Neural cell (in vitro differentiated cells): ENCODE results near the gene CLEC2D. TPM values are rescaled to one million over a fixed set of nuclear protein-coding genes. Genes with fewer than 3 reads are reported as not detected.
"Not testable (repeated sequence)": the region's sequence is repeated elsewhere in the genome, so short reads cannot be mapped to it uniquely, and the experiment has no call there.

Source experiments
- H2AFZ ChIP-seq: fragments of 200-600, 300-800 bp; sonication (generic), shearing (Covaris generic); 2 replicates; pipeline ENCODE4 v1.6.0; 2014; ENCODE audit warnings: low read depth, mild to moderate bottlenecking, antibody characterized with exemption, low read length, moderate library complexity
- H3F3A ChIP-seq: fragments of 200-600 bp; shearing (Covaris generic); 2 replicates; pipeline ENCODE4 v1.6.1; 2016; ENCODE audit warnings: mild to moderate bottlenecking, moderate library complexity, mixed read lengths, antibody characterized with exemption, low read length; ENCODE audit not compliant: insufficient read depth, poor library complexity, severe bottlenecking
- H3K27ac ChIP-seq: fragments of 200-600, 300-800 bp; sonication (generic), shearing (Covaris generic); 2 replicates; pipeline ENCODE4 v1.5.1; 2014; ENCODE audit warnings: mild to moderate bottlenecking, low read length, moderate library complexity
- H3K27me3 ChIP-seq: fragments of 300-800, 200-600 bp; sonication (generic), shearing (Covaris generic); 2 replicates; pipeline ENCODE4 v1.6.0; 2014; ENCODE audit warnings: mild to moderate bottlenecking, low read depth, low read length, moderate library complexity; ENCODE audit not compliant: insufficient read depth
- H3K36me3 ChIP-seq: fragments of 300-800, 200-600 bp; sonication (generic), shearing (Covaris generic); 2 replicates; pipeline ENCODE4 v1.5.1; 2014; ENCODE audit warnings: mild to moderate bottlenecking, antibody characterized with exemption, low read length, moderate library complexity; ENCODE audit not compliant: insufficient read depth
- H3K4me2 ChIP-seq: fragments of 300-800, 200-600 bp; sonication (generic), shearing (Covaris generic); 2 replicates; pipeline ENCODE4 v1.6.0; 2014; ENCODE audit warnings: mild to moderate bottlenecking, low read length
- H3K4me3 ChIP-seq: fragments of 300-800, 200-600 bp; sonication (generic), shearing (Covaris generic); 2 replicates; pipeline ENCODE4 v1.5.1; 2014; ENCODE audit warnings: mild to moderate bottlenecking, low read length, moderate library complexity
- H3K79me2 ChIP-seq: fragments of 200-600 bp; shearing (Covaris generic); replicated peaks from 2 replicates; pipeline ENCODE4 v1.6.0; 2014; ENCODE audit warnings: mild to moderate bottlenecking, low read length, moderate library complexity; ENCODE audit not compliant: insufficient read depth
- H3K9ac ChIP-seq: fragments of 300-800, 200-600 bp; sonication (generic), shearing (Covaris generic); 2 replicates; pipeline ENCODE4 v1.6.1; 2016; ENCODE audit warnings: mild to moderate bottlenecking, low read length, mixed read lengths
- H3K9me2 ChIP-seq: fragments of 200-600 bp; shearing (Covaris generic); 2 replicates; pipeline ENCODE4 v1.6.1; 2016; ENCODE audit warnings: mild to moderate bottlenecking, low read length, mixed read lengths; ENCODE audit not compliant: insufficient read depth
- H3K9me3 ChIP-seq: fragments of 200-600, 300-800 bp; sonication (generic), shearing (Covaris generic); 2 replicates; pipeline ENCODE4 v1.6.1; 2016; ENCODE audit warnings: mild to moderate bottlenecking, mixed run types, low read length, moderate library complexity, mixed read lengths
- H4K20me1 ChIP-seq: fragments of 200-600 bp; shearing (Covaris generic); 2 replicates; pipeline ENCODE4 v1.6.1; 2016; ENCODE audit warnings: mild to moderate bottlenecking, mixed run types; ENCODE audit not compliant: insufficient read depth
- CTCF ChIP-seq: fragments of 450-650 bp; IDR thresholded peaks from 2 replicates; pipeline ENCODE4 v1.5.1; 2014; ENCODE audit warnings: antibody characterized with exemption, mild to moderate bottlenecking, moderate library complexity; ENCODE audit not compliant: poor library complexity, severe bottlenecking
- EP300 ChIP-seq: fragments of 450-650 bp; conservative IDR thresholded peaks from 2 replicates; pipeline ENCODE4 v1.6.1; 2014; ENCODE audit warnings: antibody characterized with exemption, mild to moderate bottlenecking, moderate library complexity; ENCODE audit not compliant: poor library complexity, severe bottlenecking
- EZH2 ChIP-seq: fragments of 200-600, 300-800 bp; shearing (Covaris generic), sonication (generic); IDR thresholded peaks from 2 replicates; pipeline ENCODE4 v1.6.1; 2014; ENCODE audit warnings: antibody characterized with exemption, low read length, borderline replicate concordance, mild to moderate bottlenecking; ENCODE audit not compliant: insufficient read depth, poor library complexity, severe bottlenecking
- MXI1 ChIP-seq: fragments of 450-650 bp; conservative IDR thresholded peaks from 2 replicates; pipeline ENCODE4 v1.6.1; 2014; ENCODE audit warnings: antibody characterized with exemption, mild to moderate bottlenecking; ENCODE audit not compliant: poor library complexity, severe bottlenecking
- POLR2AphosphoS5 ChIP-seq: IDR thresholded peaks from 2 replicates; pipeline ENCODE4 v1.6.1; 2012
- RAD21 ChIP-seq: fragments of 450-650 bp; conservative IDR thresholded peaks from 2 replicates; pipeline ENCODE4 v1.6.1; 2014; ENCODE audit warnings: antibody characterized with exemption, mild to moderate bottlenecking, moderate library complexity
- REST ChIP-seq: IDR thresholded peaks from 2 replicates; pipeline ENCODE4 v1.6.1; 2012; ENCODE audit warnings: borderline replicate concordance
- SMC3 ChIP-seq: fragments of 450-650 bp; conservative IDR thresholded peaks from 2 replicates; pipeline ENCODE4 v1.6.1; 2014; ENCODE audit warnings: antibody characterized with exemption, mild to moderate bottlenecking, moderate library complexity; ENCODE audit not compliant: poor library complexity
- TAF1 ChIP-seq: IDR thresholded peaks from 2 replicates; pipeline ENCODE4 v1.6.1; 2012; ENCODE audit warnings: low read depth
- polyA plus RNA-seq: library from polyadenylated mRNA; depleted of rRNA; stranded (reverse); fragments of >200 nt; gene quantifications from 2 replicates; pipeline ENCODE4 v1.2.3, GENCODE V29; 2014

Gene CLEC2D
- polyA plus RNA-seq, 1 donor from 2014 or later, result 2.6 TPM

- no peaks in the 10 kb centered on the region for H3F3A ChIP-seq
- H3K27ac ChIP-seq, result no peak overlapping the region
- no peak for TF ChIP-seq EP300
- no peak for TF ChIP-seq SMC3
- TF ChIP-seq EZH2, result no peak
- no peak for TF ChIP-seq RAD21
- no peak for TF ChIP-seq TAF1
- no peak for TF ChIP-seq MXI1
- TF ChIP-seq POLR2AphosphoS5, result no peak
- no peak for TF ChIP-seq REST
- TF ChIP-seq CTCF, result no peak
- H3K9ac ChIP-seq, result no peak overlapping the region
- H3K27me3 ChIP-seq, result no peaks in the 10 kb centered on the region
- no peaks in the 10 kb centered on the region for H3K36me3 ChIP-seq
- H3K9me2 ChIP-seq, result no peaks in the 10 kb centered on the region
- H2AFZ ChIP-seq, result no peak overlapping the region
- H3K79me2 ChIP-seq, result no peaks in the 10 kb centered on the region
- H3K9me3 ChIP-seq, result no peaks in the 10 kb centered on the region
- no peaks in the 10 kb centered on the region for H4K20me1 ChIP-seq
- no peak overlapping the region for H3K4me3 ChIP-seq
- H3K4me2 ChIP-seq, result no peak overlapping the region
These were observed 23.4 kb downstream of the CLEC2D start for GRCh38 chr12:9692909-9693308.

GRCh38 chr12:9694241-9694640 is 24.7 kb downstream of the CLEC2D start:
- Histone ChIP-seq H3K9me3 (no peaks in the 10 kb centered on the region), H3K79me2 (no peaks in the 10 kb centered on the region), H3K4me3 (no peak overlapping the region), H3F3A (no peaks in the 10 kb centered on the region), H3K9ac (no peak overlapping the region), H3K9me2 (no peaks in the 10 kb centered on the region), H3K36me3 (no peaks in the 10 kb centered on the region), H3K27ac (no peak overlapping the region), H3K27me3 (no peaks in the 10 kb centered on the region), H3K4me2 (no peak overlapping the region), H4K20me1 (no peaks in the 10 kb centered on the region), H2AFZ (no peak overlapping the region)
- no peak for TF ChIP-seq MXI1
- no peak for TF ChIP-seq EZH2
- TF ChIP-seq EP300, result no peak
- no peak for TF ChIP-seq RAD21
- TF ChIP-seq TAF1, result no peak
- TF ChIP-seq REST, result no peak

- H4K20me1 ChIP-seq, H3K79me2 ChIP-seq, H3K9me3 ChIP-seq, H3K9ac ChIP-seq, H3K27ac ChIP-seq, H3K4me2 ChIP-seq, H3K9me2 ChIP-seq, H3K36me3 ChIP-seq, H3F3A ChIP-seq, H2AFZ ChIP-seq, H3K4me3 ChIP-seq, H3K27me3 ChIP-seq: not testable (repeated sequence)
These were observed 25.6 kb downstream of the CLEC2D start for GRCh38 chr12:9695150-9695549.

- H3K4me2 ChIP-seq, H2AFZ ChIP-seq, H3K27me3 ChIP-seq, H3K36me3 ChIP-seq, H3K9me3 ChIP-seq, H4K20me1 ChIP-seq, H3K9ac ChIP-seq, H3K27ac ChIP-seq, H3K9me2 ChIP-seq, H3K4me3 ChIP-seq, H3K79me2 ChIP-seq, H3F3A ChIP-seq: not testable (repeated sequence)
These were observed 26.1 kb downstream of the CLEC2D start for GRCh38 chr12:9695661-9696060.
